Neuronal stem cell (in vitro differentiated cells): Measurements from ENCODE around the gene DMD.

Source experiments
- DNase-seq: peaks from one replicate; pipeline ENCODE4 v3.0.0-alpha.2; 2013; ENCODE audit warnings: low spot score
- H2AFZ ChIP-seq: one replicate; pipeline ENCODE4 v1.6.1; 2013; ENCODE audit warnings: mild to moderate bottlenecking, low read length, inconsistent platforms
- H2AK5ac ChIP-seq: 2 replicates; pipeline ENCODE4 v1.6.1; 2013; ENCODE audit warnings: low read depth, mild to moderate bottlenecking, inconsistent platforms, low read length, moderate library complexity, mixed read lengths
- H2BK120ac ChIP-seq: 2 replicates; pipeline ENCODE4 v1.6.1; 2013; ENCODE audit warnings: low read depth, mild to moderate bottlenecking, inconsistent platforms, low read length, moderate library complexity, mixed read lengths
- H2BK12ac ChIP-seq: one replicate; pipeline ENCODE4 v1.6.1; 2013; ENCODE audit warnings: low read length, inconsistent platforms
- H2BK15ac ChIP-seq: 2 replicates; pipeline ENCODE4 v1.6.1; 2013; ENCODE audit warnings: mild to moderate bottlenecking, low read length, inconsistent platforms, mixed read lengths
- H2BK5ac ChIP-seq: one replicate; pipeline ENCODE4 v1.6.1; 2013; ENCODE audit warnings: inconsistent platforms, mild to moderate bottlenecking, low read length, moderate library complexity
- H3K14ac ChIP-seq: one replicate; pipeline ENCODE4 v1.6.1; 2013; ENCODE audit warnings: low read length, inconsistent platforms
- H3K18ac ChIP-seq: 2 replicates; pipeline ENCODE4 v1.6.1; 2013; ENCODE audit warnings: low read length, inconsistent platforms
- H3K23ac ChIP-seq: 2 replicates; pipeline ENCODE4 v1.6.1; 2013; ENCODE audit warnings: low read depth, mild to moderate bottlenecking, mixed read lengths, low read length, inconsistent platforms; ENCODE audit not compliant: poor library complexity
- H3K27ac ChIP-seq: replicated peaks from 3 replicates; pipeline ENCODE4 v1.5.1; 2013; ENCODE audit warnings: low read length, inconsistent platforms
- H3K27me3 ChIP-seq, 3 experiments: 2 replicates each; pipeline ENCODE4 v1.6.1; 2013; ENCODE audit warnings: low read length in 3 of 3, mild to moderate bottlenecking in 2 of 3, inconsistent platforms in 1 of 3, low read depth in 1 of 3, mixed read lengths in 1 of 3, moderate library complexity in 1 of 3; ENCODE audit not compliant: control insufficient read depth in 3 of 3, insufficient read depth in 3 of 3
- H3K36me3 ChIP-seq, 2 donors: replicated peaks in 1 of 2; 2 replicates each; pipeline ENCODE4 v1.6.1; 2013; ENCODE audit warnings: low read length in 2 of 2; ENCODE audit not compliant: control insufficient read depth in 2 of 2, insufficient read depth in 2 of 2
- H3K4ac ChIP-seq: 2 replicates; pipeline ENCODE4 v1.6.1; 2013; ENCODE audit warnings: inconsistent platforms, mild to moderate bottlenecking, low read length, moderate library complexity
- H3K4me1 ChIP-seq, 2 donors: 1 replicate in 1 of 2; 2 replicates in 1 of 2; pipeline ENCODE4 v1.6.1; 2013; ENCODE audit warnings: low read length in 2 of 2, low read depth in 1 of 2; ENCODE audit not compliant: control insufficient read depth in 2 of 2, insufficient read depth in 1 of 2
- H3K4me2 ChIP-seq: one replicate; pipeline ENCODE4 v1.6.1; 2013; ENCODE audit warnings: mild to moderate bottlenecking, low read length, inconsistent platforms; ENCODE audit not compliant: insufficient read depth, poor library complexity, severe bottlenecking
- H3K4me3 ChIP-seq, 2 donors: 2 replicates each; pipeline ENCODE4 v1.5.1; 2013; ENCODE audit warnings: low read length in 2 of 2, mild to moderate bottlenecking in 2 of 2, inconsistent platforms in 1 of 2, moderate library complexity in 1 of 2
- H3K79me1 ChIP-seq: one replicate; pipeline ENCODE4 v1.6.1; 2013; ENCODE audit warnings: low read depth, mild to moderate bottlenecking, inconsistent platforms, low read length, moderate library complexity
- H3K9ac ChIP-seq: one replicate; pipeline ENCODE4 v1.6.1; 2013; ENCODE audit warnings: mild to moderate bottlenecking, low read depth, low read length, inconsistent platforms; ENCODE audit not compliant: poor library complexity
- H3K9me3 ChIP-seq, 2 donors: replicated peaks in 1 of 2; 2 replicates each; pipeline versions ENCODE3 to v1.6.1; 2013; ENCODE audit warnings: low read length in 2 of 2, mild to moderate bottlenecking in 2 of 2, inconsistent platforms in 1 of 2, low read depth in 1 of 2, mixed read lengths in 1 of 2, moderate library complexity in 1 of 2; ENCODE audit not compliant: control insufficient read depth in 2 of 2, insufficient read depth in 1 of 2
- H4K8ac ChIP-seq: one replicate; pipeline ENCODE4 v1.6.1; 2013; ENCODE audit warnings: low read depth, mild to moderate bottlenecking, inconsistent platforms, low read length, moderate library complexity
- H4K91ac ChIP-seq: one replicate; pipeline ENCODE4 v1.6.1; 2013; ENCODE audit warnings: low read length, low read depth, mild to moderate bottlenecking, inconsistent platforms; ENCODE audit not compliant: poor library complexity
- WGBS, 2 donors: extraction: QIAGEN DNeasy Blood & Tissue Kit; methylation state at CpG; one replicate each; pipeline ENCODE4 v1.1.7; 2013; ENCODE audit warnings: missing lambda C conversion rate in 2 of 2, mixed read lengths in 1 of 2; ENCODE audit not compliant: insufficient read length in 2 of 2, insufficient replicate concordance in 1 of 2; ENCODE audit errors: extremely low coverage in 2 of 2; 5-methylcytosine and 5-hydroxymethylcytosine counted together

The DMD gene

DNA sequence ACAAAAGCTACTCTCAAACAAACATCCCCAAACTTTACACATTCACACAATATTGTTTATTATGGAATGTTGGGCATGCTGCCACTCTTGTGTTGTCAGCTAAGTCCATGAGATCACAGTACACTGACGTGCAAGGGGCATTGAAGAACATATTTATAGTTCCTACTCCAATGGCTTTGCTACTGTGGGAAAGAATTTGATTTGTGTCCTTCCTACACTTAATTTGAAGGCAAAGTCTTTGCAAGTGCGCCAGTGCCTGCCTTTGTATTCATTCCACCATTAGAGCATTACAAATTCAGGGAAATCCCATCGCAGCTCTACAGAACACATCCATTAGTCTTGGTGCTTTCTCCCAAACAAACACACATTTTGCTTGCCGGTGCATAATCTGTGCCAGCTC lies 2094.1 kb downstream of the DMD start:
- no CpG with 5 or more reads among the region's 4 CpGs for WGBS, 2 donors
- no peak overlapping the region for H3K4me2 ChIP-seq
- no peak overlapping the region for H3K23ac ChIP-seq
- no peak overlapping the region for H2BK5ac ChIP-seq
- H3K79me1 ChIP-seq: no peaks in the 10 kb centered on the region
- no peak overlapping the region for H3K27ac ChIP-seq
- no peak overlapping the region for H3K18ac ChIP-seq
- H2BK15ac ChIP-seq: no peak overlapping the region
- H3K4me1 ChIP-seq: no peaks in the 10 kb centered on the region
- no peaks in the 10 kb centered on the region for H3K9me3 ChIP-seq
- H2BK12ac ChIP-seq: no peak overlapping the region
- H3K4ac ChIP-seq: no peak overlapping the region
- no peak overlapping the region for H3K4me3 ChIP-seq
- no peak overlapping the region for H2AK5ac ChIP-seq
- no peak overlapping the region for H2AFZ ChIP-seq
- no peaks in the 10 kb centered on the region for H3K27me3 ChIP-seq
- no peak for DNase-seq
- no peak overlapping the region for H4K8ac ChIP-seq
- H4K91ac ChIP-seq: no peak overlapping the region
- H3K9ac ChIP-seq: no peak overlapping the region
- peaks cover 2% of the 10 kb centered on the region in 2 donors for H3K36me3 ChIP-seq
- H2BK120ac ChIP-seq: no peak overlapping the region
- H3K14ac ChIP-seq: no peak overlapping the region

GRCh38 chrX:31115398-31115797 lies 2096.0 kb downstream of the DMD start:
- no peaks in the 10 kb centered on the region for H3K4me1 ChIP-seq
- no peak overlapping the region for H2AK5ac ChIP-seq
- no peak overlapping the region for H3K18ac ChIP-seq
- WGBS, 2 donors: no CpG with 5 or more reads among the region's 4 CpGs
- H2BK5ac ChIP-seq: no peak overlapping the region
- H3K9ac ChIP-seq: no peak overlapping the region
- no peak for DNase-seq
- H3K36me3 ChIP-seq: no peaks in the 10 kb centered on the region
- H2BK120ac ChIP-seq: no peak overlapping the region
- H3K4me2 ChIP-seq: no peak overlapping the region
- no peak overlapping the region for H3K4ac ChIP-seq
- no peak overlapping the region for H4K8ac ChIP-seq
- H2BK15ac ChIP-seq: no peak overlapping the region
- H2AFZ ChIP-seq: no peak overlapping the region
- H4K91ac ChIP-seq: no peak overlapping the region
- no peaks in the 10 kb centered on the region for H3K27me3 ChIP-seq
- H3K23ac ChIP-seq: no peak overlapping the region
- H3K9me3 ChIP-seq: no peaks in the 10 kb centered on the region
- H3K79me1 ChIP-seq: no peaks in the 10 kb centered on the region
- no peak overlapping the region for H3K27ac ChIP-seq
- H3K4me3 ChIP-seq: no peak overlapping the region
- no peak overlapping the region for H3K14ac ChIP-seq
- no peak overlapping the region for H2BK12ac ChIP-seq

GRCh38 chrX:31114858-31115257 lies 2096.5 kb downstream of the DMD start:
- Histone ChIP-seq H2BK12ac (no peak overlapping the region), H2BK5ac (no peak overlapping the region), H3K27ac (no peak overlapping the region), H3K27me3 (no peaks in the 10 kb centered on the region), H3K4me1 (no peaks in the 10 kb centered on the region), H3K9me3 (no peaks in the 10 kb centered on the region), H3K9ac (no peak overlapping the region), H3K79me1 (no peaks in the 10 kb centered on the region), H3K36me3 (no peaks in the 10 kb centered on the region), H4K8ac (no peak overlapping the region), H3K23ac (no peak overlapping the region), H3K14ac (no peak overlapping the region), H2BK15ac (no peak overlapping the region), H3K4ac (no peak overlapping the region), H3K18ac (no peak overlapping the region), H2BK120ac (no peak overlapping the region), H3K4me3 (no peak overlapping the region), H4K91ac (no peak overlapping the region), H2AK5ac (no peak overlapping the region), H3K4me2 (no peak overlapping the region), H2AFZ (no peak overlapping the region)
- no peak for DNase-seq
- no CpG with 5 or more reads among the region's 2 CpGs for WGBS, 2 donors

- no peak overlapping the region for H4K8ac ChIP-seq
- H3K36me3 ChIP-seq: no peaks in the 10 kb centered on the region
Measured at GRCh38 chrX:31112226-31112999, 2098.9 kb downstream of the DMD start.

More at GRCh38 chrX:31112226-31112999, 2098.9 kb downstream of the DMD start:
- no peaks in the 10 kb centered on the region for H3K79me1 ChIP-seq
- no peak for DNase-seq
- H4K91ac ChIP-seq: no peak overlapping the region
- no peak overlapping the region for H3K4me3 ChIP-seq
- H3K4ac ChIP-seq: no peak overlapping the region
- no peaks in the 10 kb centered on the region for H3K27me3 ChIP-seq
- no peak overlapping the region for H3K9ac ChIP-seq
- H3K14ac ChIP-seq: no peak overlapping the region
- H3K4me2 ChIP-seq: no peak overlapping the region
- no peak overlapping the region for H2BK12ac ChIP-seq
- no peak overlapping the region for H2BK5ac ChIP-seq
- no peak overlapping the region for H3K18ac ChIP-seq
- no peak overlapping the region for H2AFZ ChIP-seq
- no peak overlapping the region for H2AK5ac ChIP-seq
- H3K23ac ChIP-seq: no peak overlapping the region
- no peak overlapping the region for H2BK15ac ChIP-seq
- WGBS, 2 donors: no CpG with 5 or more reads among the region's 5 CpGs
- no peak overlapping the region for H3K27ac ChIP-seq
- no peaks in the 10 kb centered on the region for H3K4me1 ChIP-seq
- H3K9me3 ChIP-seq: no peaks in the 10 kb centered on the region
- H2BK120ac ChIP-seq: no peak overlapping the region
